ENCODE measurements around the gene GRIFIN.

GRIFIN gene

DNA sequence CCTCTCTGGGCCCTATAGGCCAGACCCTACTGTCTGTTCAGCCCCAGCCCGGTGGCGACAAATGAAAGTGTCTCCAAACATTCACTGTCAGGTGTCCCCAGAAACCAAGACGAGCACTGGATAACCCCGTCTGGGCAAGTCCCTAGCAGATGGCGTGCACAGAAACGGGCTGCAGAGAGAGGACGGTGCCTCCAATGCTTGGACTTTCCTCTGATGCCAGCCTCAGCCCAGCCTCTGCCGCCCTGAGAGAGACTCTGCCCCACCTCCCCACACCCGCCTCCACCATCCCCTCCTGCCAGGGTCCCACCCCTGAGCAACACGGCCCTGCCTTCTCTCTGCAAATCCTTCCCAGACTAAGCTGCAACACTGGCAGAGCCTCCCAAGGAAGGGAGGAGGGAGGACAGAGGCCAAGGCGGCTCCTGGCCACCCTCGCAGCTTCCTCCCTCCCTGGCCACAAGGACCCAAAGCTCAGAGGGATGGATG, 36.0 kb upstream of the GRIFIN start:
- DNase-seq, result no peak

DNA sequence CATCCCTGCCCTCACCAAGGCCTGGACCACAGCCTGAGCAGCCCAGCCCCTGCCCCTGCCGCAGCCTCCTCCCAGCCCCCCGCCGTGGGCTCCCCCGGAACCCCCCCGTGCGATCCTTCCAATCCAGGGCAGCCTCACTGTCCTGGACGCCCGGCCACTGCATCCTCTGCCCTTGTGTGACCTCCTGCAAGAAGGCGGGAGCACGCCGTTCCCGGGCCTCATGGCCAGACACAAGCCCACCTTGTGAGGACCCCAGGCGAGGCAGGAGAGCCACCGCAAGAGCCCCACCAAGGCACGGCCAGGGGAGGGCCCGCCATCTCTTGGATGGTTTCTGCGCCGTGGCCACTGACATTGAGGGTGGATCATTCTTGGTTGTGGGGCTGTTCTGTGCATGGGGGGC, 35.6 kb upstream of the GRIFIN start:
- no peak for DNase-seq

- no peak for DNase-seq
Measured at GRCh38 chr7:2510909-2511768, 34.9 kb upstream of the GRIFIN start.

- DNase-seq, result no peak
Measured at GRCh38 chr7:2510130-2510776, 34.1 kb upstream of the GRIFIN start.

GRCh38 chr7:2509298-2509906, 33.2 kb upstream of the GRIFIN start:
- DNase-seq, result no peak

DNA sequence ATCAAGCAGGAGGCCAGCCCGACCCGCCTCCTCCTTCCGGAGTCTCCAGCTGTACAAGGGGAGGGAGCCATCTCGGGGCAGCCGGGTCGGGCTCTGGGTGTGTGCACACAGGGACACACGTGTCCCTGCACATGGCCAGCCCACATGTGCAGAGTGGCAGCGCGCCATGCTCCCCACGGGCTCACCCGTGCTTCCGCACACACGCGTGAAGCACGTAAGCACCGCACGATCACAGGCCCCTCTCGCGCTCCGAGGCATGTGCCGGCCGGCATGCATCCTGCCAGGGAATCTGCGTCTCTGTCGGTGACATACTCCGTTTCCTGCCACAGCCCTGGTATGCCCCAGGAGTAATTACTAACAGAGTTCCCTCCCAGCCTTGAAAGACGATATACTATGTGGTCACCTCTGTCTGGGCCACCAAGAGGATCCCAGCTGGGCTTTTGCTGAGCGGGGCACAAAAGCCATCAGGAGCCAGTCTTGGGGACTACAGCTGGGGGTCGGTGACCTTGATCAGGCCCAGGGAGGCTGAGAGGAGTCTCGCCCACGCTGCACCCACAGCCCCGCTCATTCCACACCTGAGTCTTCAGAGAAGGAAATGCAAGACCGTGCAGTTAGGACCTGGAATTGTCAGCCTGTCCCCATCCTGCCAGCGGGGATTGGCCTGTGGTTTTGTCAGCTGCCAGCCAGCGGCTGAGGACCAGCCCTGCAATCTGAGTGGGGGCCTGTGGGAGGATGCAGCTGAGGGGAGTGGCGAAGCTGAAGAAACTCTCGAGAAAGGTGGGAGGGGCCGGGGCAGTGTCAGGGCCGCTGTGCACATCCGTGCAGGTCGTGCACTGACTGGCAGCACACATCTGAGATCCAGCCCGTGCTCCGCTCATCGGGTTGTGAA, 32.4 kb upstream of the GRIFIN start:
- DNase-seq, result peak; percentile 59

- no peak for DNase-seq
Measured at GRCh38 chr7:2507917-2508306, 31.7 kb upstream of the GRIFIN start.

DNA sequence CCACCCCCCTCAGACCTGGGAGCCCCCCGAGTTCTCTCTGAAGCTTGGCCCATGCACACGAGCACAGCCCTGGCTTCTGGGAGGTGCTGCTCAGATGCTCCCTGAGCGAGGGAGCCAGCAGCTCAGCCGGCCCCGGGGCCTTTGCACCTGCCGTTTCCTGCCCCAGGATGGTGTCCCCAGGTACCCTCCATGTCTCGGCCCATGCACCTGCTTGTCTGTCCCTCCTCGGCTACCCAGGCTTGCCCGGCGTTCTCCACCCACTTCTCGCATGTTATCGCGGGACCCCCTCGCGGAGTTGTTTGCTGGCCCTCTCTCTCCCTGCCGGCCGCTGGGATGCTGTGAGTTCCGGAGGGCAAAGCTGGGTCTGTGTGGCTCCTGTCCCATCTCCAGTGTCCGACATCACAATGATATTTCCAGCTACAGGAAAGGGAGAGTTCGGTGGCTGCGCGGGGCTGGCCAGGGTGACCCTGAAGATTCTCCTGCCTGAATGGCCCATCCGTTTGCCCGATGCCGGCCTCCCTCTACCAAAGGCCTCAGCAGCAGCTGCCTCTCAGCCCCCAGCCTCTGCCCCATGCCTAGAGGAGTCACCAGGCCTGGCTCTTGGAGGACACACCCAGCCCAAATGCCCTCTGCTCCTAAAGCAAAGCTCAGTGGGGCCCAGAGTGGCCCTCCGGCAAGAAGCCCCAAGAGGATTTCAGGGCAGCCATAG, 31.2 kb upstream of the GRIFIN start:
- DNase-seq, result no peak

DNA sequence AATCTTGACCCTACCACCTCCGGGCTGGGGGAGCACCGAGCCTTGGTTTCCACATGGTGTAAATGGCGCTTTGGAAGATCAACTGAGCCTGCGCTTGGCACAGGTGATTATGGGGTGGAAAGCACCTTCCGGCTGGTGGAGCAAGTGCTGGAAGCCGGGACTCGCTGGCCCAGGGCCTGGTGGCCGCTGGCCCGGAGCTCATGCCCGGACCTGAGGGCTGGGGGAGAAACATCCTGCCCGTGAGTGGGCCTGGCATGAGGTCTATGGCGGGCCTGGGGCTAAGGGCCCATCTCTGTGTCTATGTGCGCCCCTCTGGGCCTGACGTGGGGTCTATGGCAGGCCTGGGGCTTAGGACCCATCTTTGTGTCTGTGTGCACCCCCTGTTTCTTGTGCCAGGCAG, 29.2 kb upstream of the GRIFIN start:
- DNase-seq, result no peak

- DNase-seq, result no peak
Measured at GRCh38 chr7:2504889-2505375, 28.7 kb upstream of the GRIFIN start.

GRCh38 chr7:2504128-2504888, 28.1 kb upstream of the GRIFIN start:
- no peak for DNase-seq

DNA sequence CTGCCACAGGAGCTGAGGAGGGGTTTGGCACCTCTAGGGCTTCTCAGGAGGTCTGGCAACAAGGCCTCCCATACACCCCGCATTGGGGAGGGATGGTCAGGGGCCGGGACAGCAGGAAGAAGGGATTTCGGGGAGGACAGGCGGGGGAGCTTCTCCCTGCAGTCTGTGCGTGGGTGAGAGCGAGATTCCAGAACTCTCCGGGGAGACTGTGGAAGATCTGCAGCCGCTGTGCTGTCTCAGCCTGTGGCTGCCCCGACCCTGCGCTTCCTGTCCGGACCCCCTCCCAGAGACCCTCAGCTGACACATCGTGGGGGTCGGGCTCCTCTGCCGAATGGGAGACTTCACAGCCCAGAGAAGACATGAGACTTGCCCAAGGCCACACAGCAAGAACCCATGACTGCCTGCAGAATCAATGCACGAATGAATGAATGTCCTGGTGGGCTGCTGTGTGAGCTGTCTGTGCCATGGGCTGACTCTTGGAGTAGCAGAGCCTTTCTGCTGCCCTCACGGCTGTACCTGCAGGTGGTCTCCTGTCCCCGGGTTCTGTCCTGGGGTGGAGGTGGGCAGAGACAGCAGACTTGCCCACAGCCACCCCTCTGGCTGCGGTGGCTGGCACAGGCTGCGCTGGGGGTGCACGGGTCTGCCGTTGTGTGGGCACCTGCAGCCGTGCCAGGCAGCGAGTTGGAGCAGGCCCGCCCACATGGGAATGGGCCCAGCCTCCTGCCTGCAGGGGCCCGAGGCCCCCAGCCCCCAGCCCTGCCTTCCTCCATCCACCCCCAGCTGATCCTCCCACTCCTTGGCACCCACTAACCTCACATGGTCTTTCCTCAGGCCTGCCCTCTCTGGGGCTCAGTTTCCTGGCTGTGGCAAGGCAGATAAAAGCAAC, 27.1 kb upstream of the GRIFIN start:
- DNase-seq, result no peak

DNA sequence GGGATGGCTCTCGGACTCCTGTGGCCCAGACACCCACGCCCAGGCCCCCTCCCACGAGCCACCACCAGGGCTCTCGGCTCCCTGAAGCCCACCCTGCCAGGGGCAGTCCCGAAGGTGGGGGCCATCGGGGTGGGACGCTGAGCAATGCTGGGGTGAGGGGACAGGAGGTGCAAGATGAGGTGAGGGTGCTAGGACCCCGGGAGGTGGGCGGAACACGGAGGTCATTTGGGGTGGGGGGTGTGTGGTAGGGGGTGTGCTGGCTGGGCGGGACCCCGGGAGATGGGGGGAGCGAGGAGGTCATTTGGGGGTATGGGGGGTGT, 26.4 kb upstream of the GRIFIN start:
- DNase-seq, result no peak

GRCh38 chr7:2501947-2502646, 25.9 kb upstream of the GRIFIN start:
- DNase-seq, result no peak

GRCh38 chr7:2500701-2501100, 24.5 kb upstream of the GRIFIN start:
- no peak for DNase-seq

GRCh38 chr7:2499719-2500430, 23.7 kb upstream of the GRIFIN start:
- no peak for DNase-seq

DNA sequence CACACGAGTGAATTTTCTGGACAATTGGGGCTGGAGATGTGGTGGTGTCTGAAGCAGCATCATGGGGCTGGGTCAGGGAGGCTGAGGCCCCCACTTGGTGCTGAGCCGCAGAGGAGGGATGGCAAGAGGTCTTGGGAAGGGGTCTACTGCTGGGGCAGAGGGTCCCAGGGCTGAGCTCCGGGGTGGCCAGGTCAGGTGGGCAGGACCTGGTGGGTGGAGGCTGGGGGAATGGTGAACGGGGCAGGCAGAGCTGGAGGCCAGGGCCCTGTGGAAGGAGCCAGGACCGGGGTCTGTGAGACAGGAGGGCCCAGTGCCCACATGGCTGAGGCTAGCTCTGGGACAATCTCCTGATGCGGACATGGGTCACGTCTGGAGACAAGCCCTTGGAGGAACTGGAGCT, 23.0 kb upstream of the GRIFIN start:
- DNase-seq, result no peak

GRCh38 chr7:2498708-2499107, 22.5 kb upstream of the GRIFIN start:
- no peak for DNase-seq
